Epithelial cell of proximal tubule (primary cell): ENCODE measurements around the gene SLC25A41. TPM values are rescaled to one million over a fixed set of nuclear protein-coding genes. Genes with fewer than 3 reads are reported as not detected.

ENCODE experiments used
- DNase-seq: peaks from one replicate; pipeline ENCODE4 v3.0.0-alpha.2; 2011; ENCODE audit warnings: low read depth
- H3K4me3 ChIP-seq: 2 replicates; pipeline ENCODE4 v1.5.1; 2011; ENCODE audit warnings: low read depth, mild to moderate bottlenecking, low read length
- total RNA-seq: library from RNA; depleted of rRNA; stranded (reverse); fragments of >200 nt; gene quantifications from 2 replicates; pipeline ENCODE4 v1.2.3, GENCODE V29; 2015
- TF ChIP-seq, protein P1 (sequence below): conservative IDR thresholded peaks from 2 replicates; pipeline ENCODE4 v1.5.1; 2012; ENCODE audit warnings: low read depth, mild to moderate bottlenecking, low read length

SLC25A41 gene
- 0.23 TPM in 1 of 2 replicates, not detected in the other for total RNA-seq

DNA sequence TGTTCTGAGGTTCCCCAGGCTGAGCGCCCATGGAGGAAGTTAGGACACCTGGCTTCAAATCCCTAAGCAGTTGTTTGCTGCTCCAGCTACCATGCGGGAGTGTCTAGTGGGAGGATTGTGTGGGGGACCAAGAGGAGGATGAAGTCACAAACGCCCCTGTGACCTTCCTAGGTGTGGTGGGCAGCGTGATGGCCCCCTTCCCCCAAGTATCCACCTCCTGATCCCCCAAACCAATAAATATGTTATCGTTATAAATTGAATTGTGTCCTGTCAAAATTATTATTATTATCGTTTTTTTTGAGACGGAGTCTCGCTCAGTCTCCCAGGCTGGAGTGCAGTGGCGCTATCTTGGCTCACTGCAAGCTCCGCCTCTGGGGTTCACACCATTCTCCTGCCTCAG, at the start of gene SLC25A41:
SLC25A41 (minus strand) TSS at position 101 of the 400 bp plus-strand sequence; CDS start at position 31, 70 bp downstream.
- no peak for DNase-seq
- H3K4me3 ChIP-seq: no peak within 1 kb of the TSS
- TF ChIP-seq, protein P1, sequence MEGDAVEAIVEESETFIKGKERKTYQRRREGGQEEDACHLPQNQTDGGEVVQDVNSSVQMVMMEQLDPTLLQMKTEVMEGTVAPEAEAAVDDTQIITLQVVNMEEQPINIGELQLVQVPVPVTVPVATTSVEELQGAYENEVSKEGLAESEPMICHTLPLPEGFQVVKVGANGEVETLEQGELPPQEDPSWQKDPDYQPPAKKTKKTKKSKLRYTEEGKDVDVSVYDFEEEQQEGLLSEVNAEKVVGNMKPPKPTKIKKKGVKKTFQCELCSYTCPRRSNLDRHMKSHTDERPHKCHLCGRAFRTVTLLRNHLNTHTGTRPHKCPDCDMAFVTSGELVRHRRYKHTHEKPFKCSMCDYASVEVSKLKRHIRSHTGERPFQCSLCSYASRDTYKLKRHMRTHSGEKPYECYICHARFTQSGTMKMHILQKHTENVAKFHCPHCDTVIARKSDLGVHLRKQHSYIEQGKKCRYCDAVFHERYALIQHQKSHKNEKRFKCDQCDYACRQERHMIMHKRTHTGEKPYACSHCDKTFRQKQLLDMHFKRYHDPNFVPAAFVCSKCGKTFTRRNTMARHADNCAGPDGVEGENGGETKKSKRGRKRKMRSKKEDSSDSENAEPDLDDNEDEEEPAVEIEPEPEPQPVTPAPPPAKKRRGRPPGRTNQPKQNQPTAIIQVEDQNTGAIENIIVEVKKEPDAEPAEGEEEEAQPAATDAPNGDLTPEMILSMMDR: no peak

- H3K4me3 ChIP-seq: no peak overlapping the region
- DNase-seq: no peak
- TF ChIP-seq, protein P1: no peak
These were observed 49.7 kb upstream of the SLC25A41 start for GRCh38 chr19:6483235-6483634.

DNA sequence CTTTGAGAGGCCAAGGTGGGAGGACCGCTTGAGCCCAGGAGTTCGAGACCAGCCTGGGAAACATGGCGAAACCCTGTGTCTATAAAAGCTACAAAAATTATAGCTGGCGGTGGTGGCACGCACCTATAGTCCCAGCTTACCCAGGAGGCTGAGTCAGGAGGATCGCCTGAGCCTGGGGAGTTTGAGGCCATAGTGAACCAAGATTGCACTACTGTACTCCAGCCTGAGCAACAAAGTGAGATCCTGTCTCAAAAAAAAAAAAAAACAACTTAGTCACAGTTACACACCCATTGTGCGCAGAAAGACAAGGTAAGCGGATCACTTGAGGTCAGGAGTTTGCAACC, 48.8 kb upstream of the SLC25A41 start:
- H3K4me3 ChIP-seq: no peak overlapping the region
- TF ChIP-seq, protein P1: no peak
- DNase-seq: no peak

DNA sequence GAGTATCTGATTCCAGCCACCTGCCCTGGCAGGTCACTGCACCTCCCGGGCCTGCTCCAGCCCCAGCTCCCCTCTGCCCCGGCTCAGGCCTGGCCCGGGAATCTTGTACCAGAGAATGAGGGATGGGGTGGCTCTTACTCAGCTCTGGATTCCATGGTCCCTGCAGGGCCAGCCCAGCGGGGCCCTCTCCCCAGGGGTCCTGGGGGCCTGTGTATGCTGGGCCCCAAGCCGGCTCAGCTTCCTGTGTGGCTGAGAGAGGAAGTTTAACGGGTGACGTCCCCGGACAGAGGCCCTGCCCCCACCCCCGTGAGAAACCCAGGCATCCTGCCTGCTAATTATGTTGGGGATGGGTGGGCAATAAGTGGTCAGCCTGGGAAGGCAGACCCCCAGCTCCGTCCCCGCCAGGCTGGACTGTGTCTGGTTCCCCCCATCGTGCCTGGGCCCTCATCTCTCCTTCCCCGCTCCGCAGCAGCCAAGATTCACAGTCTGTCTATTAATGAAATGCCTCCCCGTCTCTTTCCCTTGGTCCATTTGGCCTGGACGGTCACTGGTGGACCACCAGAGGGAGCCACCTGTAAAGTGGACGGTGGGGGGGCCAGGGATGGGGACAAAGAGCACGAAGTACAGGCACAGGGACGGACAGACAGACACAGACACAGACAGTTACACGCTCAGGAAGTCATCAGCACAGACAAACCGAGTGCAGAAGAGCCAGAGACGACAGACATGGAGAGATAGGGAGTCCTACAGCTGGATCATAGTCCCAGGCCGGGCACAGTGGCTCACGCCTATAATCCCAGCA, 48.2 kb upstream of the SLC25A41 start, which contains the start of gene DENND1C:
DENND1C (minus strand) TSS at position 247 of the 802 bp plus-strand sequence; CDS start at position 155, 92 bp downstream.
- H3K4me3 ChIP-seq: no peak within 1 kb of the TSS
- no peak for DNase-seq
- TF ChIP-seq, protein P1: peak; percentile 74

DNA sequence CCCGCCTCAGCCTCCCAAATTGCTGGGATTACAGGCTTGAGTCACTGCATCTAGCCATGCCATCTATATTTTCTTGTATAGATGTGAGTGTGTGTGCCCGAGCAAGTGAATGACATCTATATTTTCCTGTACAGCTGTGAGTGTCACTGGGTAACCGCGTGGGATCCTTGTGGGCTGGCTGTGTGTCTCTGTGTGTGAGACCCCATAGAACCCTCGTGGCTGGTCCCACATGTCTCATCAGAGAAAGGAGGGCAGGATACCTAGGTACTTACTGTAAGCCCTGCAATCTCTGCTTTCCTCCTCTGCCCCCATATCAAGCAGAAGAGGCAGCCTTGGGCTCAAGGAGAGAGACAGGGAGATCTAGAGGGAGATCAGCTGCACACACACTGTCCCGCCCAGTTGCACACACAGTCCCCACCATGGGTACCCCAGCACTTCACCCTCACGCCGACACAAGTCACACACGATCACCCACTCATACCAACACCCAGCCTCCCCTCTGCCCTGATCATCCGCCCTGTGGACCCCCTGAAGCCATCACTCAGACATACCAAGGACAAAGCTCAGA, 47.4 kb upstream of the SLC25A41 start:
- TF ChIP-seq, protein P1: no peak
- H3K4me3 ChIP-seq: no peak overlapping the region
- DNase-seq: no peak

GRCh38 chr19:6479836-6480398, 46.4 kb upstream of the SLC25A41 start:
- no peak for DNase-seq
- no peak overlapping the region for H3K4me3 ChIP-seq
- TF ChIP-seq, protein P1: no peak
